GF-D8 (cell line): ENCODE results near the gene PAM16.

ENCODE experiments used
- DNase-seq: peaks from one replicate; lab custom pipeline; 2025; lab: John Stamatoyannopoulos, UW

PAM16 gene

GRCh38 chr16:4298761-4299522 is 52.2 kb downstream of the PAM16 start:
- DNase-seq = no peak

GRCh38 chr16:4297480-4297879 is 53.6 kb downstream of the PAM16 start:
- no peak for DNase-seq

- DNase-seq = no peak
Measured at GRCh38 chr16:4295581-4295980, 55.5 kb downstream of the PAM16 start.

GRCh38 chr16:4293822-4294457 is 57.2 kb downstream of the PAM16 start:
- no peak for DNase-seq

- DNase-seq = no peak
Measured at GRCh38 chr16:4293181-4293716, 57.9 kb downstream of the PAM16 start.

GRCh38 chr16:4291699-4292098 is 59.4 kb downstream of the PAM16 start:
- DNase-seq = no peak
